Articular chondrocyte of knee joint (primary cell): ENCODE data around the gene MRPS9. TPM values are rescaled to one million over a fixed set of nuclear protein-coding genes. Genes with fewer than 3 reads are reported as not detected.

Source experiments
- total RNA-seq: library from RNA; depleted of rRNA; stranded (reverse); fragments of >200 nt; gene quantifications from 2 replicates; pipeline ENCODE4 v1.2.3, GENCODE V29; 2012

Gene MRPS9
- 19.9 TPM in 2 replicates for total RNA-seq

DNA sequence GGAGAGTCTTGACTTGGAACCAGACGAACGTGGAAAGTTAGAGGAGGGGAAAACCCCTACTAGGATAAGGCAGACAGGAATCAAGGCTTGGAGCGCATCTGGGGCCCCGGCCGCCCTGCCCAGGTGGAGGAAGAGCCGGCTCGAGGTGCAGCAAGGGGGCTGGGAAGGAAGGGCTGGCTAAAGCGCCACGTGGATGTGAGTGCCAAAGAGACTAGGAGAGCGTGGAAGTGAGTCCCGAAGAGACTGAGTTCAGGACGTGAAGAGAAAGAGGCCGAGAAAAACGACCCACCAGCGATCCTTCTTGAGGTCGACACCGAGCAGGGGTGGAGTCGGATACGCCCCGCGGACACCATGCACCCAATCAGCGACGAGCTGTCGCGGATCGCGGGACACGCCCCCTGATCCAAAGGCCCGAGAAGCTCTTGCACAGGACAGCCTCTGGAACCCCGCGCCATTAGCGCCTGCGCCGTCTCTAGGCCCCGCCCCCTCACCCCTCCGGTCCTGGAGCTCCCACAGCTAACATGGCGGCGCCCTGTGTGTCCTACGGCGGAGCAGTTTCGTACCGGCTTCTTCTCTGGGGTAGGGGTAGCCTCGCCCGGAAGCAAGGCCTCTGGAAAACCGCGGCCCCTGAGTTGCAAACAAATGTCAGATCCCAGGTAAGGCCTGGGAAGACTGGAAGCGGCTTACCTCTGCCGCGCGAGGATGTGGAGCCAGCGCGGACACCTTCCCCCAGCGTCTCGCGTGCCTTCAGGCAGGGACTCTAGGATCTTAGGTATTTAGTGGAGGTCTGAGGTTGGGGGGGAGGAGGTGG lies at the start of gene MRPS9:
Gene MRPS9 (plus strand): TSS at position 498 of the 811 bp plus-strand sequence. CDS start 24 bp downstream, at position 522.

Other genes starting within 250 kb of the MRPS9 start
- not detected in 2 replicates for gene POU3F3, start 184.0 kb upstream of the MRPS9 start, total RNA-seq
- gene GPR45, start 203.7 kb downstream of the MRPS9 start, total RNA-seq = not detected in 2 replicates